Heart right ventricle (tissue), 16 donors: ENCODE results near the gene GTF2H1. TPM values are rescaled to one million over a fixed set of nuclear protein-coding genes. Genes with fewer than 3 reads are reported as not detected.
"Not testable (repeated sequence)": the region's sequence is repeated elsewhere in the genome, so short reads cannot be mapped to it uniquely, and the experiment has no call there.

Experiments used
- ATAC-seq, 8 donors: fragments of 200-7000 bp; cut with Tn5 transposase; one replicate each; pipeline ENCODE4 v1.9.1; 2020; ENCODE audit warnings: mild to moderate bottlenecking in 8 of 8, moderate library complexity in 8 of 8, moderate number of reproducible peaks in 1 of 8
- DNase-seq, 2 donors: peaks; one replicate each; pipeline ENCODE4 v3.0.0-alpha.2; 2020
- H3K27ac ChIP-seq, 10 donors: fragments of 200-600 bp; sonication (generic) in 2 of 10; one replicate each; pipeline versions ENCODE4 v1.5.0 to v1.8.0; 2020 to 2022; ENCODE audit warnings: mild to moderate bottlenecking in 3 of 10
- H3K27me3 ChIP-seq, 7 donors: fragments of 200-600 bp; one replicate each; pipeline ENCODE4 v1.8.0; 2021 to 2022; ENCODE audit warnings: mild to moderate bottlenecking in 2 of 7
- H3K36me3 ChIP-seq, 9 donors: fragments of 200-600 bp; sonication (generic) in 1 of 9; one replicate each; pipeline versions ENCODE4 v1.5.0 to v1.8.0; 2020 to 2022; ENCODE audit warnings: mild to moderate bottlenecking in 2 of 9
- H3K4me1 ChIP-seq, 9 donors: fragments of 200-600 bp; sonication (generic) in 1 of 9; one replicate each; pipeline versions ENCODE4 v1.5.0 to v1.8.0; 2020 to 2022; ENCODE audit warnings: mild to moderate bottlenecking in 4 of 9
- H3K4me3 ChIP-seq, 10 donors: fragments of 200-600 bp; sonication (generic) in 2 of 10; one replicate each; pipeline versions ENCODE4 v1.5.0 to v1.8.0; 2020 to 2022; ENCODE audit warnings: mild to moderate bottlenecking in 7 of 10, moderate library complexity in 2 of 10
- H3K9me3 ChIP-seq, 11 donors: fragments of 200-600 bp in 10 of 11; sonication (generic) in 2 of 11; one replicate each; pipeline versions ENCODE4 v1.5.0 to v1.8.0; 2013 to 2022; ENCODE audit warnings: mild to moderate bottlenecking in 2 of 11, control low read depth in 1 of 11, moderate library complexity in 1 of 11
- WGBS, 2 donors: extraction: QIAGEN DNeasy Blood & Tissue Kit; methylation state at CpG; one replicate each; pipeline ENCODE4 v1.1.7; 2013; ENCODE audit warnings: inconsistent platforms in 1 of 2; 5-methylcytosine and 5-hydroxymethylcytosine counted together
- intact Hi-C, 10 donors: fragments of 100-400 bp; cut with DNase I; formaldehyde crosslinking; loops; one replicate each; pipeline versions ENCODE4 v1.11.1 to v1.14.2; 2022
- polyA plus RNA-seq, 2 donors: library from polyadenylated mRNA; stranded (reverse); fragments of 200-250 nt; gene quantifications; one replicate each; pipeline ENCODE4 v1.2.3, GENCODE V29; 2013
- total RNA-seq, 10 donors: library from RNA; stranded (reverse); fragmentation: NEBNext Ultra II Directional in 3 of 10; extraction: Animal tissue kit (Norgen Biotek cat#: 25700) in 3 of 10; gene quantifications; one replicate each; pipeline versions ENCODE4 v1.2.1 to v1.2.4, GENCODE V29; 2021 to 2023
- TF ChIP-seq, protein P1 (sequence below), 9 donors: fragments of 200-600 bp; sonication (generic) in 2 of 9; IDR thresholded peaks; one replicate each; pipeline versions ENCODE4 v1.5.0 to v1.8.0; 2021 to 2022; ENCODE audit warnings: antibody characterized with exemption in 9 of 9, mild to moderate bottlenecking in 5 of 9, moderate library complexity in 1 of 9
- donor health status: Arrhythmogenic right ventricular cardiomyopathy.
- donor health status: ischemic (EF 13 %, LVEDD 7.1; RV severe dilation, severe dysfunction).
- donor health status: healthy with polysubstance abuse.
- donor health status: DM: no; HTN: yes; CAD: no.
- donor health status: DM: no; HTN: no; CAD: no.
- donor health status: ischemic (EF 25% LVEDD 6.9; RV normal size, moderate dysfunction).
- donor health status: ischemic (EF 25% LVEDD 5.7; RV mildly dilated, moderate dysfunction).
- donor health status: healthy.
- donor health status: DM: yes; HTN: yes; CAD: no.
- donor health status: Ischemic cardiomyopathy.
- donor health status: ischemic (EF 35%, LVEDD 5.7; RV mildly dilated, moderate dysfunction).
- donor health status: nonischemic (EF 11% LVEDD 7.7; RV severe dilation, severe dysfunction).
- donor health status: DM: yes; HTN: yes; CAD: no.
- donor health status: PGD.
- donor health status: ischemic (EF 29% LVEDD 5.4; RV normal size, mild dysfunction).
- donor health status: nonischemic (EF 23%, LVEDD 6.1; RV moderate dilation, normal function).

The GTF2H1 gene
- total and polyA plus RNA-seq, 12 donors: 14.9 to 27.9 (median 24.3) TPM

DNA sequence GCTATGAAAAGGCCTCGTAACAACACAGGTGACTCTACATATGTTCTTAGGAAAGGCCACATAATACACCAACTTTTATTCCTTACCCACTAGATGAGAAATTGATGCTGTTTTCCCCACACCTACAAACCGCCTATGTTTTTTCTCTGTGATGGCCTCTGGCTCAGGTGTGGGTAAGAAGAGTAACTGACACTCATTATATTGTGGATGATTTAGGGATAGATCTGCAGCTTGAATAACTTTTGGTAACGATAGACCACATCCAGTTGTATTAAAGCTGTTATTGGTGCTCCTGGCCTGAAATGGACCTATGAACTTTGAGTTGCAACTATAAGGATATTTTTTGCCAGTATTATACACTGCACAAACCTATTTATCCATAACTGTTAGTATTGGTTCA, 75.6 kb downstream of the GTF2H1 start:
- Histone ChIP-seq H3K27me3 (no peaks in the 10 kb centered on the region), H3K4me3 (no peak overlapping the region), H3K27ac (no peak overlapping the region), H3K4me1 (peaks cover 4 to 43% (median 14%) of the 10 kb centered on the region in 9 donors), H3K9me3 (no peaks in the 10 kb centered on the region), H3K36me3 (peaks cover 0 to 66% (median 43%) of the 10 kb centered on the region in 9 donors)
- intact Hi-C loops: loop anchor here in 7 of 10 donors (5.0 to 10.0 kb wide), 5 partner anchors 73 to 401 kb away; partner anchors contain the start of genes GTF2H1 (in 3 of the 7), HPS5 (in 3 of the 7) and TSG101 (in 3 of the 7)
- DNase-seq (no peak), ATAC-seq (no peak)
- TF ChIP-seq, protein P1, sequence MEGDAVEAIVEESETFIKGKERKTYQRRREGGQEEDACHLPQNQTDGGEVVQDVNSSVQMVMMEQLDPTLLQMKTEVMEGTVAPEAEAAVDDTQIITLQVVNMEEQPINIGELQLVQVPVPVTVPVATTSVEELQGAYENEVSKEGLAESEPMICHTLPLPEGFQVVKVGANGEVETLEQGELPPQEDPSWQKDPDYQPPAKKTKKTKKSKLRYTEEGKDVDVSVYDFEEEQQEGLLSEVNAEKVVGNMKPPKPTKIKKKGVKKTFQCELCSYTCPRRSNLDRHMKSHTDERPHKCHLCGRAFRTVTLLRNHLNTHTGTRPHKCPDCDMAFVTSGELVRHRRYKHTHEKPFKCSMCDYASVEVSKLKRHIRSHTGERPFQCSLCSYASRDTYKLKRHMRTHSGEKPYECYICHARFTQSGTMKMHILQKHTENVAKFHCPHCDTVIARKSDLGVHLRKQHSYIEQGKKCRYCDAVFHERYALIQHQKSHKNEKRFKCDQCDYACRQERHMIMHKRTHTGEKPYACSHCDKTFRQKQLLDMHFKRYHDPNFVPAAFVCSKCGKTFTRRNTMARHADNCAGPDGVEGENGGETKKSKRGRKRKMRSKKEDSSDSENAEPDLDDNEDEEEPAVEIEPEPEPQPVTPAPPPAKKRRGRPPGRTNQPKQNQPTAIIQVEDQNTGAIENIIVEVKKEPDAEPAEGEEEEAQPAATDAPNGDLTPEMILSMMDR (IDR thresholded peaks at IDR 0.05): no peak
- 96 to 99% methylated on average over 3 of the region's 3 CpGs for WGBS, 2 donors

DNA sequence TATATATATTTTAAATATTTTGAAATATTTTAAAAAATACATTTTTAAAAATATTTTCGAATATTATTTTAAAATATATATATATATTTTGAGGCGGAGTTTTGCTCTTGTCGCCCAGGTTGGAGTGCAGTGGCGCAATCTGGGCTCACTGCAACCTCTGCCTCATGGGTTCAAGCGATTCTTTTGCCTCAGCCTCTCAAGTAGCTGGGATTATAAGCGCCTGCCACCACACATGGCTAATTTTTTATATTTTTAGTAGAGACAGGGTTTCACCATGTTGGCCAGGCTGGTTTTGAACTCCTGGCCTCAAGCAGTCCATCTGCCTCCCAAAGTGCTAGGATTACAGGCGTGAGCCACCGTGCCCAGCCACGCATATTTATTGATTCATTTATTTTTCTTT, 78.7 kb downstream of the GTF2H1 start:
- H3K4me1 ChIP-seq: peaks cover 0 to 29% (median 7%) of the 10 kb centered on the region in 9 donors
- H3K27me3 ChIP-seq, H3K27ac ChIP-seq, DNase-seq, intact Hi-C loops, H3K4me3 ChIP-seq, ATAC-seq, H3K9me3 ChIP-seq: not testable (repeated sequence)
- 94 to 97% methylated on average over 9 of the region's 9 CpGs for WGBS, 2 donors
- H3K36me3 ChIP-seq: peaks cover 6 to 98% (median 73%) of the 10 kb centered on the region in 9 donors

DNA sequence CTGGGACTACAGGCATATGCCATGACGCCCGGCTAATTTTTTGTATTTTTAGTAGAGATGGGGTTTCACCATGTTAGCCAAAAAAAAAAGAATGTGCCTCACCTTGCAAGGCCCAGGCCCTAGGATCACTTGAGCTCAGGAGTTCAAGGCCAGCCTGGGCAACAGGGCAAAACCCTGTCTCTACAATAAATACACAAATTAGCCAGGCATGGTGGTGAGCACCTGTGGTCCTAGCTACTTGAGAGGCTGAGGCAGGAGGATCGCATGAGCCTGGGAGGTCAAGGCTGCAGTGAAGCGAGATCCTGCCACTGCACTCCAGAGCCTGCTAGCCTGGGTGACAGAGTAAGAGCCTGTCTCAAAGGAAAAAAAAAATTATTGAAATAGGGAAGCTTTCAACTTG, 81.7 kb downstream of the GTF2H1 start:
- ATAC-seq (no peak), DNase-seq (no peak)
- WGBS, 2 donors: 95 to 96% methylated on average over 4 of the region's 4 CpGs
- peaks cover 9 to 100% (median 95%) of the 10 kb centered on the region in 9 donors for H3K36me3 ChIP-seq
- H3K27ac ChIP-seq: no peak overlapping the region
- TF ChIP-seq, protein P1 (IDR thresholded peaks at IDR 0.05): no peak
- intact Hi-C loops: no loop called here
- H3K4me3 ChIP-seq: no peak overlapping the region
- no peaks in the 10 kb centered on the region for H3K9me3 ChIP-seq
- H3K4me1 ChIP-seq: peaks cover 0 to 4% (median 0%) of the 10 kb centered on the region in 9 donors
- no peaks in the 10 kb centered on the region for H3K27me3 ChIP-seq

DNA sequence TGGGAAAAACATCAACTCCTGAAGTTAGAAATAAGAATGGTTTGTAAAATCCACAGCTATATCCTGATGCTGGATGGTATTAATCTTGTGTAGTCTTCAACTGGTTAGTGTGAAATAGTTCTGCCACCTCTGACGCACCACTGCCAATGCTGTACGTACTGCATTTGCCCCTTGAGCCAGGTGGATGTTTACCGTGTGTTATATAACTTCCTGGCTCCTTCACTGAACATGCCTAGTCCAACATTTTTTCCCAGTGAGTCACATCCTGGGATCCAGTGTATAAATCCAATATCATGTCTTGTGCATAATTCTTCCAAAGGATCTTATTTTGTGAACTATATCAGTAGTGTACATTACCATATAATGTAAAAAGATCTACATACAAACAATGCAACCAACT, 85.0 kb downstream of the GTF2H1 start:
- DNase-seq, ATAC-seq, H3K4me3 ChIP-seq, H3K27me3 ChIP-seq, intact Hi-C loops, H3K4me1 ChIP-seq, H3K9me3 ChIP-seq: not testable (repeated sequence)
- H3K36me3 ChIP-seq: peaks cover 9 to 67% (median 66%) of the 10 kb centered on the region in 9 donors
- peak overlapping the region in 1 of 10 donors; percentile 6 for H3K27ac ChIP-seq
- 47 to 61% methylated on average over 3 of the region's 3 CpGs for WGBS, 2 donors

DNA sequence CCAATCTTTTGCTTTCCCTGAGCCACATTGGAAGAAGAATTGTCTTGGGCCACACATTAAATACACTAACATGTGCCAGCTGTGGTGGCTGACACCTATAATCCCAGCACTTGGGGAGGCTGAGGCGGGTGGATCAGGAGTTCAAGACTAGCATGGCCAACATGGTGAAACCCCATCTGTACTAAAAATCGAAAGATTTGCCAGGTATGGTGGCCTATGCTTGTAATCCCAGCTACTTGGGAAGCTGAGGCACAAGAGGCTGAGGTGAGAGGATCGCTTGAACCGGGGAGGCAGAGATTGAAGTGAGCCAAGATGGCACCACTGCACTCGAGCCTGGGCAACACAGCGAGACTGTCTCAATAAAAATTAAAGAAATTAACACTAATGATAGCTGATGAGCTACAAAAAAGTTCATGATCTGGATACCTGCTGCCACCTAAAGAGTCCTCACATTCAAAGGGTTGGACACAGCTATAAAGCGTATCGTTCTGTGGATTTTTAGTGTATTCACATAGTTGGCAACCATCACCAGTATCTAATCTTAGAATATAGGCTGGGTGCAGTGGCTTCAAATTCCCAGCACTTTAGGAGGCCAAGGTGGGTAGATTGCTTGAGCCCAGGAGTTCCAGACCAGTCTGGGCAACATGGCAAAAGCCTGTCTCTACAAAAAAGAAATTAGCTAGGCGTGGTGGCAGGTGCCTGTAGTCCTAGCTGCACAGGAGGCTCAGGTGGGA, 86.4 kb downstream of the GTF2H1 start:
- intact Hi-C loops: no loop called here
- no peak overlapping the region for H3K27ac ChIP-seq

More for the DNA sequence above, 86.4 kb downstream of the GTF2H1 start:
- no peaks in the 10 kb centered on the region for H3K27me3 ChIP-seq
- 92 to 93% methylated on average over 9 of the region's 9 CpGs for WGBS, 2 donors
- peaks cover 0 to 4% (median 0%) of the 10 kb centered on the region in 9 donors for H3K4me1 ChIP-seq
- peaks cover 5 to 55% (median 52%) of the 10 kb centered on the region in 9 donors for H3K36me3 ChIP-seq
- DNase-seq (no peak), ATAC-seq (peak in 2 of 8 donors; percentile 31 to 32)
- no peak overlapping the region for H3K4me3 ChIP-seq
- TF ChIP-seq, protein P1 (IDR thresholded peaks at IDR 0.05): no peak
- H3K9me3 ChIP-seq: no peaks in the 10 kb centered on the region
